HG03066 (cell line): ENCODE data around the gene SLC7A9.

ENCODE experiments used
- ATAC-seq: cut with Tn5 transposase; IDR thresholded peaks from one replicate; pipeline ENCODE4 v1.9.1; 2021; ENCODE audit warnings: low read depth; ENCODE audit not compliant: unreplicated experiment

SLC7A9 gene

DNA sequence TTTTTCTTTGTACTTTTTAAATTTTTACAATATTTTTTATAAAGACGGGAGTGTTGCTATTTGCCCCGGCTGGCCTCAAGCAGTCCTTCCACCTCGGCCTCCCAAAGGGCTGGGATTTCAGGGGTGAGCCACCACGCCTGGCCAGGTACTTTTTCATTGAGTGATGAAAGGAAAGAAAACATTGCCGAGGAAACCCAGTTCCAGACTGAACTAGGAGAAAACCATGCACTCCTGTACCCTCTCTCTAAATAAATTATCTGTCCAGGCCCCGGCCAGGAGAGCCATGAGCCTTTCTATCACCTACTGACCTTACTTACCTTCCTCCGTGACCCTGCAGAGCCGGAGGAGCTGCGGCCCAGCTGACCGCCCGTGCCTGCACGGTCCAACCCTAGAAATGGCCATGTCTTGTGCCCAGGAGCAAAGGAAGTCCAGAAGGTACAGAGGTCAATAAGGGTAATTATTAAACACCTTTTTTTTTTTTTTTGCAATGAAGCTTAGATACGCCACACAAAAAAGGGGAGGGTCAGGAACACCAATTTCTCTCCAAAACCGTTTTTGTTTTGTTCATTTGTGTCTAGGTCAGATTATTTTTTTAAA, at the start of gene SLC7A9:
SLC7A9 (minus strand) TSS at position 399 of the 597 bp plus-strand sequence. CDS start 1,233 bp downstream, outside the sequence.
- no peak for ATAC-seq

DNA sequence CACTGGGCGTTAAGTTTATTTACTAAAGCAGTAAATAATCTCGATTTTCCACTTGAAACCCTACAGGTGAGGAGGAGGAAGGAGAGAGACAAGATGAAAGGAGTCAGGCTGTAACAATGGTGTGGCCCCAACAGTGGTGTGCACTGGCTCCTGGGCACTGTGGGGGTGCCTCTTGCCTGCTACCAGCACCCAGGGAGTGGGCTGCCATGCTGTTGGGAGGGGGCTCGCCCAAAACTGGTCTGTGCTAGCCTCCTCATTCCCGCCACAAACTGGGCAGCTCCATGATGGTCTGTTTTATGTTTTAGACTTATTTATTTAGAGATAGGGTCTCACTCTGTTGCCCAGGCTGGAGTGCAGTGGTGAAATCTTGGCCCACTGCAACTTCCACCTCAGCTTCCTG, 49.8 kb upstream of the SLC7A9 start:
- no peak for ATAC-seq

DNA sequence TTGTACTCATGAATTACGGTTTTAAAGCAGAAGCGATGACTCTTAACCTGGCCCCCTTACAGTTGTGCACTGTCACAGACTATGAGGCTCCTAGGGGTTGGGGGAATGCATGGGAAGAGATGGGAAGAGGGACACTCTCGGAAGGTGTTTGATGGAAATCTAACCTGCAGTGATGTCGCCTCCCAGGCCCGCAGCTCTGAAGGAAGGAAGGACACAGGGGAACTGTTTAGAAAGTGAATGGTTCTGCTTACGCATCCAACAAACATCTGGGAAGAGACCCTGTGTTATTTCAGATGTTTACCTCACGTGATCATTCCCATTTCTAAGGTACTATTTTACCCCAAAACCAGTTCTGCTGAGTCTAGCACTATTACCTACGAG, 48.0 kb upstream of the SLC7A9 start:
- no peak for ATAC-seq

DNA sequence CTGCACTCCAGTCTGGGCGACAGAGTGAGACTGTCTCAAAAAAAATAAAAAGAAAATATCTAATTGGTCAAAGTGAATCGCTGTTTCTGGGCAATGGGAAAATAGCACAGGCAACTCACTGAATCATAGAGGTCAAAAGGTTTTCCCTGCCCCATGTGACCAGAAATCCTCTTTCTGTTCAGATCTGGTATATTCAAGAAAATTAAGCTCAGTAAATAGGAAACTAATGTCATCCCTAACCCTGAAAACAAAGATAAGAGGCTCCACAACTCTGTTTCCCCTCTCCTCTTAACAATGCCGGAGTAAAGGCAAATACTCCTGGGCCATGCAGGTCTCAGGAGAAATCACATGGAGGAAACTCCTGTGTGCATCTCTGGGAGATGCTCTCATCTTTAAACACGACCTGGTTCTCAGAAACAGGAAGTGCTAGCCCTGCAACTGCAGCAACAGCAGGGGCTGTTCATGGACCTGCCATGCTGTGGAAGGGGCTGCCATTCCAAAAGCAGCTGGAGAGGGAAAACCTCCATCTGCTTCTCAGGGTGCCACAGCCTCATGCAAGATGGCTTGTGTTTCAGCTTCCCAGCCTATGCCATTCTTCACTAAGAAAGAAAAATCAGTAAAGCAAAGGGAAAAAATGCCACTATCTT, 47.5 kb upstream of the SLC7A9 start:
- no peak for ATAC-seq

DNA sequence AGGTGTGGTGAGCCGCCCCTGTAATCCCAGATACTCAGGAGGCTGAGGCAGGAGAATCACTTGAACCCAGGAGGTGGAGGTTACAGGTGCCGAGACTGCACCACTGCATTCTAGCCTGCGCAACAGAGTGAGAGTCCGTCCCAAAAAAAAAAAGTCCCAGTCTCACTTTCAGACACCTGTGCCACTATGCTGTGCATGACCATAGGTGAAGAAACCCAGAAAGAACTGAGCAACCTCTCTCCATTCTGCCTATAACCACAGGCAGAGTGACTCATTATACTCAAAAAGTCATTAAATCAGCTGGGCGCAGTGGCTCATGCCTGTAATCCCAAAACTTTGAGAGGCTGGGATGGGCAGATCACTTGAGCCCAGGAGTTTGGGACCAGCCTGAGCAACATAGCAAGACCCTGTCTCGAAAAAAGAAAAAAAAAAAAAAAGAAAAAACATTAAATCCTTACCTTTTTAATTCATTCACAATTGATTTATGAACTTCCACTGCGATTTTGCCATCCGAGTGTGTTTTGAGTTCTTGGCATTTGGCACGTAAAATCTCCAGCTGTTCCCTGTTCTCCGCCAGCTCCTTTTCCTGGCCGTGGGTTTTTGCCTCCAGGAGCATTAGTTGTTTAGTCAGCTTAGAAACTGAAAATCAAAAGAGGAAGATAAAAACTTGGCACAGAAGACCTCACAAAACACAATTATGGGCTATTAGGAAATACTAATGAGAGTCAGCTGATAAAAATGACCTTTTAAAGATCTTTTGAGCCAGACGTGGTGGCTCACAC, 45.5 kb upstream of the SLC7A9 start:
- no peak for ATAC-seq

DNA sequence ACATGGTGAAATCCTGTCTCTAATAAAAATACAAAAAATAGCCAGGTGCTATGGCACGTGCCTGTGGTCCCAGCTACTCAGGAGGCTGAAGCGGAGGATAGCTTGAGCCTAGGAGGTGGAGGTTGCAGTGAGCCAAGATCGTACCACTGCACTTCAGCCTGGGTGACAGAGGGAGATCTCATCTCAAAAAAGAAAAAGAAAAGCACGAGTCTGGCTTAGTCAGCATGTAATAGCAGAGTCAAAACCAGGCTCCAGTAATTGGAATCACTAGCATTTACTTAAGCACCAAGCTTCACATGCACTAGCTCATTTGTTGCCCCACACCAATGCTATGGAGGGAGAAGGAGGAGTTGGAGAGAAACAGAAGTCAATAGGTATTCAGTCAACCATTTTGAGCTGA, 41.9 kb upstream of the SLC7A9 start:
- no peak for ATAC-seq

DNA sequence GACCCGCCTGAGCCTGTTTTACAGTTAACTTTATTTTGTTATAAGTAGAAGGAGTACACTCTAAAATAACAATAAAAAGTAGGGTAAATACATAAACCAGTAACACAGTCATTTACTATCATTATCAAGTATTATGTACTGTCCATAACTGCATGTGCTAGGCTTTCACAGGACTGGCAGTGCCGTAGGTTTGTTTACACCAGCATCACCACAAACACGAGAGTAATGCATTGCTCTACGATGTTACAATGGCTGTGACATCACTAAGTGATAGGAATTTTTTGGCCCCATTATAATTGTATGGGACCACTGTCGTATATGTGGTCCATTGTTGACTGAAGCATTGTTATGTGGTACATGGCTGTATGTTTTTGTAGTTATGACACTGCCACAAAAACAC, 41.3 kb upstream of the SLC7A9 start:
- ATAC-seq, result no peak

DNA sequence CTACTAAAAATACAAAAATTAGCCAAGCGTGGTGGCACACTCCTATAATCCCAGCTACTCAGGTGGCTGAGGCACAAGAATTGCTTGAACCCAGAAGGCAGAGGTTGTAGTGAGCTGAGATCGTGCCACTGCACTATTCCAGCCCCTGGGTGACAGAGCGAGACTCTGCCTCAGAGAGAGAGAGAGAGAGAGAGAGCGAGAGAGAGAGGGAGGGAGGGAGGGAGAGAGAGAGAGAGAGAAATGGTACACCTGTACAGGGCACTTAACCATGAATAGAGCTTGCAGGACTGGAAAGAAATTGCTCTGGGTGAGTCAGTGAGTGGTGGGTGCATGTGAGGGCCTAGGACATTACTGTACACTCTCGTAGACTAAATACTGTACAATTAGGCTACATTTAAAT, 40.5 kb upstream of the SLC7A9 start:
- no peak for ATAC-seq

DNA sequence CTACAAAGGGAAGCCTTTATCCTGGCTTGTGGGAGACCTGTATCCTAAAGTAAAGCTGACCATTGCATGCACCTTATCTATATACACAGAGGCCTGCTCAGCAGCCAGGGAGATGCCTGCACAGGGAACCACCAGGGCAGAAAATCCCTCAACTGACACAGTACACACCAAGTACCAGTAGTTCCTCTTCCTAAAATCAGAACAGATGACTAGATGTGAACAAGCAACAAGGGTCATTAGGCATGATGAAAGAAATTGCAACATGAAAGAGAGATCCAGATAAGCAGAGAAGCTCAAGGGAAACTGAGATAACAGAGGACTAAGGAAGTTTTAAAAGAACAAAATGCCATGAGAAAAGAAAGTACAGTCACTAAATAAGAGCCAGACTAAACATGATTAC, 39.7 kb upstream of the SLC7A9 start:
- no peak for ATAC-seq

DNA sequence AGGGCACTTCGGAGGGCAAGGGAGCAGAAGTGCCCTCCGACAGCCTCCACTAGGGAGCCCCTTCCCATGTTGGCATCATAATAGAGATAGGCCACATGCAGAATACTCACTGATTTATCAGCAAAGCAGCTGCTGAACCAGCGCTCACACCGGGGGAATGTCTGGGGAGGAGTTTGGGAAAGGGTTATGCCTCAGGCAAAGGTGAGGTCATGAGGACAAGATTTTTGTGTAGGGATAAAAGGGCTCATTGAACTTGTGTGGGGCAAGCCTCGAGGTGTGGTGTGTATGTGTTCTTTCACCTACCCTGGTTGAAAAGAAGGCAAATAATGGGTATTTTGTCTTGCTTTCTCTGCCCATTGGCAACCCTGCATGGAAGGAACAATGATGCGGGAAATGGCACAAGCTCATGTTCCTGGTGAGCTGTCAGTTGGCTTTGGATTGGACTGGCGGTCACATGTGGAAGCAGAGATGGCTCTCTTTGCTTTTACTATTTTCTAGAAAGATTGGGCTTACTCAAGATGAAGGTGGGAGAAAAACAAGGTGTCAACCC, 39.1 kb upstream of the SLC7A9 start:
- ATAC-seq, result no peak

DNA sequence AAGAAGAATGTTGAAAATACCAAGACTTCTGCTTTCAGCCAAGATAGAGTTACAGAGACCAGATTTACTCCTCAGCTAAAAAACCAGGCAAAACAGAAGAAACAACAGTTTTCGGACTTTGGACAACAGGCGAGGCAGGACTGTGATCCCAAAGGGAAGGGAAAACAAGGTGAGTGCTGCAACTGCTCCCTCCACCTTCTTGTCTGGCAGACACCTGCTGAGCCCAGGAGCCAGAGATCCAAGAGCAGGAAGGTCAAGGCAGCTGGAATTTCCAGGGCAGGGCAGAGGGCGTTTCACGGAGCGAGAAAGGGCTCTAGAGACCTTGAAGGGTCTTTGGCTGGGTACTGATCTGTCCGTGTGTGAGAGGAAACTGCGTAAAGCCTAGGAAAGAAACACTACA, 32.9 kb upstream of the SLC7A9 start:
- ATAC-seq, result no peak

DNA sequence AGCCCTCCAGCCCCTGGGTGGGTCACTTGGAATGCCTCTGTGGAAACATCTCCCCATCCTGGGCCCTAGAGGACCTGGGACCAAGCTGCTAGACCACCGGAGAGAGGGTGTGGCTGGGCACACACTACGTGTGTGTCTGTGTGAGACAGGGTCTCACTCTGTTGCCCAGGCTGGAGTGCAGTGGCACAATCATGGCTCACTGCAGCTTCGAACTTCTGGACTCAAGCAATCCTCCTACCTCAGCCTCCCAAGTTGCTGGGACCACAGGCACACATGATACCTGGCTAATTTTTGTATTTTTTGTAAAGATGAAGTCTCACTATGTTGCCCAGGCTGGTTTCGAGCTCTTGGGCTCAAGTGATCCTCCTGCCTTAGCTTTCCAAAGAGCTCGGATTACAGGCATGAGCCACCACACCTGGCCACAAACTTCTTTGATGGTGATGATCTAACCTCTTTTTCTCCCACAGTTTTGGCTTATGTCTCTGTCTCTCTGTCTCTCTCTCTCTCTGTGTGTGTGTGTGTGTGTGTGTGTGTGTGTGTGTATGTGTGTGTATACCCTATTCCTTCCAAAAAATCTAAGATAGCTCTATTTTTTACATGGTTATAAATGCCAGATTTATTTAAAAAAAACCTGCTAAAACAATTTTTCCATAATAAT, 32.1 kb upstream of the SLC7A9 start:
- no peak for ATAC-seq

DNA sequence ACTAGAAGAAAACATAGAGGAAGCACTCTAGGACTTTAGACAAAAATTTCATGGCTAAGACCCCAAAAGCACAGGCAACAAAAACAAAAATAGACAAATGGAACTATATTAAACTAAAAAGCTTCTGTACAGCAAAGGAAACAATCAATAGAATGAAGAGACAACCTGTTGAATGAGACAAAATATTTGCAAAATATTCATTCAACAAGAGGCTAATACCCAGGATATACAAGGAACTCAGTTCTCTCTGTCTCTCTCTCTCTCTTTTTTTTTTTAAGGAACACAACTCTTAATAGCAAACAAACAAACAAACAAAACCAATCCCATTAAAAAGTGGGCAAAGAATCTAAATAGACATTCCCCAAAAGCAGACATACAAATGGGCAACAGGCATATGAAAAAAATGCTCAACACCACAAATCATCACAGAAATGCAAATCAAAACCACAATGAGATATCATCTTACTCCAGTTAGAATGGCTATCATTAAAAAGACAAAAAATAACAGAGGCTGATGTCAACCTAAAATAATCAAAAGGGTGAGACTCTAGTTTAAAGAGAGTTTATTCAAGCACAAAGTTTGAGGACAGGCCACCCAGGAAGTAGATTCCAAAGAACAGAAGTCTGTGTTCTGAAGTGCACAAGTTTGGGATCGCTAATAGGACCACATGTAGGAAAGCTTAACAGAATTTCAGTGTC, 27.1 kb upstream of the SLC7A9 start:
- ATAC-seq, result no peak

DNA sequence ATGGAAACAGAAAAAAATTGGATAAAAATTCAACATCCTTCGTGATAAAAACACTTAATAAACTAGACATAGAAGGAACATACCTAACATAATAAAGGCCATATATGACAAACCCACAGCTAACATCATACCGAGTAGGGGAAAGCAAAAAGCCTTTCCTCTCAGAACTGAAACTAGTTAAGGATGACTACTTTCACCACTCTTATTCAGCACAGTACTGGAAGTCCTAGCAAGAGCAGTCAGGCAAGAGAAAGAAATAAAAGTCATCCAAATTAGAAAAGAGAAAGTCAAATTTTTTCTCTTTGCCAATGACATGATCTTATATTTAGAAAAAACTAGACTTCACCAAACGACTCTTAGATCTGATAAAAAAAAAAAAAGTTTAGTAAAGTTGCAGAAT, 25.8 kb upstream of the SLC7A9 start:
- ATAC-seq, result no peak

DNA sequence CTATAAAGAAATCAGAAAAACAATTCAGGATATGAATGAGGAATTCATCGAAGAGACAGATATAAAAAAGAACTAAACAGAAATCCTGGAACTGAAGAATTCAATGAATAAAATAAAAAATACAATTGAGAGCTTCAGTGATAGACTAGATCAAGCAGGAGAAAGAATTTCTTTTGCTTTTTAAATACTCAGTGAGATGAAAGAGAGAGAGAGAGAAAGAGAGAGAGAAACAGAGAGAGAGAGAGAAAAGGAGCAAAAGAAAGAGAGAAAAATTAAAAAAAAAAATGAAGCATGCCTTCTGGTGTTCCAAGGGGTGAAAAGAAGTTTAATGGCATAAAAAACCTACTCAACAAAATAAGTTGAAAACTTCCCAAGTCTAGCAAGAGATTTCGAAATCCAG, 22.0 kb upstream of the SLC7A9 start:
- ATAC-seq, result no peak

DNA sequence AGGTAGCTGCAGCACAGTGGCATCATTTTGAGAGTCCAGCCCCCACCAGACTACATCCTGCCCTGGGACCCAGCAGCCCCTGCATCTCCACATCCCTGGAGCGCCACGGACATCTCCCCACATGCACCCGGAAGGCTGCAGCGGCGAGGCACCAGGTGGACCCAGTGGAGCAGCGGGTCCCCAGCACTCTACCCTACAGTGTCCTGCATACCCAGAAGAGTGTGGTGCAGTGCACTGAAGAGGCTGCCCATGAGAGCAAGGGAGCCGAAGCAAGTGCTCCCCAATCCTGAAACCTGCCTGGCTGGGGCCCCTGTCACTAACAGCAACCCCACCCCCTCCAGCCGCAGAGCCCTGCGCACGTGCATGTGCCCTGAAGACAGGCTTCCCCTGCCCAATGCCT, 21.3 kb upstream of the SLC7A9 start:
- no peak for ATAC-seq

DNA sequence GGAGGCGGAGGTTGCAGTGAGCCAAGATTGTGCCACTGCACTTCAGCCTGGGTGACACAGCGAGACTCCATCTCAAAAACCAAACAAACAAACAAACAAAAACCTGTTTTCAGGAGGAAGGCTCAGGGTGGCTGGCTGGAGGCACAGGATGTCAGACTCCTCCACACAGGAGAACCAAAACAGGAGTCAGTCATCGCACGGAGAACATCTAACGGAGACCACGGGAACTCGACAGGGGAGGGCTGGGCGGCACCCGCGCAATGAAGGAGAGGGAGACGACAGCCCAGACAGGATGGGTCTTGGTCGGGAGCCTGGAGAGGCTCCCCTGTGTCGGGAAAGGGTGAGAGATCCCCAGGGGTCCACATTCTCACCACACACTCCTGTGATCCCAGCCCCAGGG, 20.8 kb upstream of the SLC7A9 start:
- ATAC-seq, result no peak

DNA sequence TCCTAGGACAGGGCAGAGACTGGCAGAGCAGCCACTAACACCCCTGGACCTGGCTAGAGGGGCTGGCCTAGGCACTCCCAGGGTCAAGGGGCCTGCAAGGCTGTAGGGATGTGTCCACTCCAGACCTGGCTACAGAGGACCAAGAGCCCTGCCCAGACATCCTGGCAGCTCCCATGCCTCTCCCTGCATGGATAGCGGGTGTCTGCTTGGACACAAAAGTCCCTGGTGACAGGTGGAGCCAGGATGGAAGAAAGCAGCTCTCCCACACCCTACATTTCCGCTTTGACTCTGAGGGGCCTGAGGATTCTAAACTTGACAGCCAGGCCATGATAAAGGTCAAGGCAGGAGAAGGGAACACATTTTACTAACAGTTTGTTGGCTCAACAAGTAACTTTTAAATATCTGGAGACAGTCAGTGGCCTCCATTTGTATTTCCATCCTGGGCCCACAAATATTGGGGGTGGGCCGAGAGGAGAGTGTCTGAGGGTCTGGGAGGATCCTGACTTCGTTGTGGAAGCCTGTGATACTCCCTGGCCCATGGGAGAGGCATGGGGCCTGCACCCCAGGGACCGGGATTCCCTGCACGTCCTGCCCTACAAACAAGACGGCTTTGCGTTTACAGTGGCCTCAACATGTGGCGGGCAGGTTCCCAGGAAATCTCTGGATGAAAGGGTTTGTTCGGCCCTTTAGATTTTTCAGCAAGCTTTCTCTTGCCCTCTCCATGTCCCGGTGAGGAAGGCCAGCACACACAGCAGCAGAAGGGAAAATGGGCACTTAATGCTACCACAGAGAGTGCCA, 19.8 kb upstream of the SLC7A9 start:
- ATAC-seq, result no peak

DNA sequence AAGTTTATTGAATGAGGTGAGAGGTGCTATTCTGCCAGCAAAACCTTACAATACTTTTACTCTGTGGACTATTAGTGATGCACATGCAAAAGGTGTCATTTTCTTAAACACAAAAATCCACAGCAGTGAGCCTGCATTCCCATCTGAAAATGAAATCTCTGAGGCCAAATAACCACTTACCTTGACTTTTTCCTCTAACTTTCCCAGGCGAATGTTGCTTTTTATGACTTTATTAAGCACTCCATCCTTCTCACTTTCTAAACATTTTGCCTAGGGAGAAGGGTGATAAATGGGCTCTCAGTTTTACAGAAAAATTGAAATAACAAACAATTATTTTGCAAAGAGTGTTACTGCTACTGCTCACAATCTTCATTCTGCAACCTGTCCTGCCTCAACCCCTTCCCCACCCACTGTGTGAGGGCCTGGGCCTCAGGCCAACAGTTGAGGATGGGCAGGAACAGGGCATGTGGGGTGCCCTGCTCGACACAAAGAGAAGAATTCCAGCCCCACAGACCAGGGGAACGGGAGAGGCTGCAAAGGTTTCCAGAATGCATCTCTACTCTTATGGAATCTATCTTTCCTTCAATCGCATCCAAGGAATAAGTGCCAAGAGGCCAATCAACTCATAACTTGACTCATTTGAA, 18.1 kb upstream of the SLC7A9 start:
- ATAC-seq, result no peak
